ENCODE measurements around the gene PAPSS2. TPM values are rescaled to one million over a fixed set of nuclear protein-coding genes. Genes with fewer than 3 reads are reported as not detected.

Gene PAPSS2
- total and polyA plus RNA-seq, 2 experiments from 2014 or later, result 13.2 to 19.6 TPM

GRCh38 chr10:87751274-87751673 lies 91.6 kb downstream of the PAPSS2 start (continued):
- TF ChIP-seq REST (IDR thresholded peaks at IDR 0.05; ENCODE audit: unreplicated experiment) (no peak), STAT1 (IDR thresholded peaks at IDR 0.05; ENCODE audit: unreplicated experiment) (no peak), JUNB (IDR thresholded peaks at IDR 0.05; ENCODE audit: unreplicated experiment) (no peak), ETS1 (IDR thresholded peaks at IDR 0.05) (no peak)

GRCh38 chr10:87752566-87752965 lies 92.9 kb downstream of the PAPSS2 start:
- H3K27me3 ChIP-seq (ENCODE audit: insufficient read depth), result no peaks in the 10 kb centered on the region
- no peak overlapping the region for H2AFZ ChIP-seq
- H3K4me1 Mint-ChIP-seq, result peaks cover 30% of the 10 kb centered on the region
- no peak overlapping the region for H3K4me2 ChIP-seq
- H3K4me3 Mint-ChIP-seq, result no peak overlapping the region
- H3K9me2 ChIP-seq (ENCODE audit: insufficient read depth), result no peaks in the 10 kb centered on the region
- ATAC-seq (no peak), DNase-seq (ENCODE audit: low spot score) (no peak)
- 0 out of 3 replicates have a peak, but pooled peaks cover 4% of the 10 kb centered on the region for H3K9me3 Mint-ChIP-seq
- H3K4me3 ChIP-seq, result no peak overlapping the region
- H3K27me3 Mint-ChIP-seq (ENCODE audit: insufficient read depth, low read depth, poor library complexity), result peaks cover 4% of the 10 kb centered on the region
- H3F3A ChIP-seq (replicated peaks; ENCODE audit: low read depth), result no peaks in the 10 kb centered on the region; the same call in 1 of the 2 replicates
- peaks cover 23% of the 10 kb centered on the region for H3K4me1 ChIP-seq (ENCODE audit: insufficient read depth)
- no peak overlapping the region for H3K27ac ChIP-seq (ENCODE audit: low read depth)
- no peak overlapping the region for H3K27ac Mint-ChIP-seq
- no peaks in the 10 kb centered on the region; the same call in 1 of the 2 replicates for H3K36me3 ChIP-seq (ENCODE audit: insufficient read depth)
- H3K36me3 Mint-ChIP-seq (ENCODE audit: low read depth), result peaks cover 36% of the 10 kb centered on the region; the same call in 2 of the 3 replicates
- H4K20me1 ChIP-seq (replicated peaks; ENCODE audit: insufficient read depth), result no peaks in the 10 kb centered on the region
- no peaks in the 10 kb centered on the region for H3K79me2 ChIP-seq (replicated peaks; ENCODE audit: insufficient read depth)
- TF ChIP-seq REST (IDR thresholded peaks at IDR 0.05; ENCODE audit: unreplicated experiment) (no peak), EZH2phosphoT487 (IDR thresholded peaks at IDR 0.05; ENCODE audit: unreplicated experiment) (no peak), ZNF462 (CRISPR knock-in tag; IDR thresholded peaks at IDR 0.05) (no peak), CTCF (conservative IDR thresholded peaks at IDR 0.05; ENCODE audit: low read depth in 2 of 2) (no peak)

Measured in GM23338 (cell line).